Measurements from ENCODE around the gene ZNF80.

ZNF80 gene

DNA sequence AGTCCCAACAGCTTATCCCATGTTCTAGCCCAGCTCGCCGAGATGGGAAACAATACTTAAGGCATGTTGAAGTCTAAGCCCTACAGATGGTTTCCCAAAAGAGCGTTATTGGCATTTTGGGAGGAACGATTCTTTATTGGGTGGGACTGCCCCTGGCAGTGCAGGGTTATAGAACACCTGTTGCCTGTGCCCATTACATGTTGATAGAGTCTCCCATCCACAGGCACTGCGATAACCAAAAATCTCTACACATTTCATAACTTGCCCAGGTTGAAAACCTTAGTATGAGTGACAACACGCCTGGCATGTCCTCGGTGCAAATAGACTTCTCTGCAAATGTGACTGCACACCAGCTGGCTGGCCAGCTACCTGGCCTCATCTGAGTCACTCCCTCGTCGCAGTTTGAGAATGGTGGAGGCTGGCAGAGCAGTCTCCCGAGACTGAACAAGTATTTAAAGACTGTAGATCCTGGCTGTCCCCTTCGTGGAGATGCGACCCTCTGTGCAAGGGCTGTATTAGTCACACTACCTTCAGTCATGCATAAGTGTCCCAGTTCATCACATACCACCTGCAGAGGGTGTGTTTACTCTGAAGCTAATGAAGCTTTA, 18.7 kb downstream of the ZNF80 start:
- DNase-seq, result no peak

DNA sequence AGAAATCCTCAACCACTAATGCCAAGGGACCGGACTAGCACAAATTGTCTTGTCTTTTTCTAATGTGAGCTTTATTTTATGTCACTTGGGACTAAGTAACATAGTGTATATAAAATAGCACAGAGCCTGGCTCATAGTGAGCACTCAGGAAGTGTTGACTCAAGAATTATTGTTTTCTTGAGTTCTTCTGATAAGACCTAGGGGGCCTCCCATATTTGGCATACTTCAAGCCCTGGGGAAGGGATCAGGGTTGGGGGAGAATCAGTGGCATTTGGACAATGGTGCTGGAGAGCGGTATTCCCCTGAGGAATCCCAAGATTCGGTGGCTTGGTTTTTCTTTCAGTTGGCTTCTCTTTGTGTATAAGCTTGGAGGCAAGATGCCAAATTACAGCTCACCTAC, 19.4 kb downstream of the ZNF80 start:
- DNase-seq, result no peak

DNA sequence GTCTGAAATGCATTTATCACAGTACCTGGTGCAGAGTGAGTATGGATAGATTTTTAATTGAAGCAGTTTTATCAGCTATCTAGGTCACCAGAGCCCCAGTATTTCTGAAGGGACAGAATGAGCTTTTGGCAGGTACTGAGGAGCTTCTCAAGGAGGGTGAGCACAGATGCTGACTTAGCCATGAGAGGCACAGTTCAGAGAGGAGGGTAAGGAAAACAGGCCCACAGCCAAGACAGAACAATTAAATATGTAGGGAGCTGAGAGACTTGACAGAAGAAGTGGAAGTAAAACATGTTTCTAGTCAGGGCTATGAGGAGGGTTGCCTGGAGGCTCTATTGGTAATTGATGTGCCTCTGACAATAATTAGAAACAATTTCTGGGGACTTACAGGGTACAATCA, 20.1 kb downstream of the ZNF80 start:
- no peak for DNase-seq

DNA sequence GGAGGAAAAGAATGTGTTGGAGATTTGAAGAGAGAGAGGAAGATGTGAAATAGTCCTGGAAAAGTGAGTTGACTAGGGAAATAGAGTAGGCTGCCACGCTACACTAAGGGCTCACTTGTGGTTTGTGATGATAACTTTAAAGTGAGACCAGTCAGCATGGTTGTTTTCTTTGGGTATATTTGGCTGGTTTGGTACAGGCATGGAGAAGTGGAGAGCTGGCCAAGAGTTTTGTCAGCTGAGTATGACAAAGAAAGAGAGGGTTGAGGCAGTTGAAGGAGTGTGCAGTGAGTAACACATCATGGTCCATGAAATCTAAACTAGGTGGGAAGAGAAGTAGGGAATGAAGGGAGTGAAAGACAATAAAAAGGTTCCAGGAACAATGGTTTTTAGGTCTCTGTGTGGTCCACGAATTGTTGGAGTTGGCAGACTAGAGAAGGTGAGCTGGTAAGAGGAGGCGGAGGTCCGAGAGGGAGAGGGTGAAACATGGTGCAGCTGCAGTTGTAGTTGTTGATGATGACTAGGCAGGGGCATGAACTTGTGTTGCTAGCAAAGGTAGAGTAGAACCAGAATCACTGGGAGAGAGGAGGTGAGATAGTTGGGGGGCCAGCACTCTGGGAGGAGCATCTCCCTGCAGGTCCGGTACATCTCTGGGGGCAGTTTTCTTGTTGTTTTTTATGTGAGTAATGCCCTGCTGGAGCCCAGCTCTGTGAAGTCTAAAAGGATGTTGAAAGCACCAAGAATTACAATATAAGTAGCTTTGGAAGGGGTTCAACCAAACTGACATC, 21.0 kb downstream of the ZNF80 start:
- no peak for DNase-seq

DNA sequence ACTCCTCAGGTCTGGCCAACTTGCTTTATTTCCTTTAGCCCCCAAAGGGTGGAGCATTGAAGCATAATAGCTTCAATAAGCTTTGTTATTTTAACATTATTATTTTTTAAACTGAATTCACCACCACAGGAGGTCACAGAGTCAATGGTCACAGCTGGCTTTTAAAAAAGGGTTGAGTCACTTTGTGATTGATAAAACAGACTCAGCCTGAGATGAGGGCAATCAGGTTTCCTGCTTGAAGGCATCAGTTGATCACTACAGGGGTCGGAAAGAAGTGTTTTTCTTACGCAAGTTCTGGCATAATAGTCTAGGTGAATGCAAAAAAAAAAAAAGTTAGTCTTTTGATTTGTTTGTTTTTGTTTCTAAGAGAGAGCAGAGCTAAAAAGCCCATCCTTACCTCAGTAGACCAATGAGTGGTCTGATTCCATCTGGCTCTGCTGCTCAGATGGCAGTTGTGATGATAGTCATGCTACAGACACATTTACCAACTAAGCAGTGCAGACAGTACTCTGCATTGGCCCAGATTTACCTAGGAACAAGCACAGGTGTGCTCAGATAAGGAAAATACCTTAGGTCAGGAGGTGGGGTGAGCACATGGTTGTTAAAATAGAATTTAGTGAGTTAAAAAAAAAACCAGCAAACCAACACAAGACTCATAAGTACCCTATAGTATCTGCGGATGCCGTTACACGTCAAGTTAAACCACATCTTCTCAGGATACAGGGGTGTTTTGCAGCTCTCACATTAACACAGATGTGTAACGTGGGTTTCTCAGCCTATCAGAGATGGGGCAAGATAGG, 22.6 kb downstream of the ZNF80 start:
- peak; percentile 87 for DNase-seq

DNA sequence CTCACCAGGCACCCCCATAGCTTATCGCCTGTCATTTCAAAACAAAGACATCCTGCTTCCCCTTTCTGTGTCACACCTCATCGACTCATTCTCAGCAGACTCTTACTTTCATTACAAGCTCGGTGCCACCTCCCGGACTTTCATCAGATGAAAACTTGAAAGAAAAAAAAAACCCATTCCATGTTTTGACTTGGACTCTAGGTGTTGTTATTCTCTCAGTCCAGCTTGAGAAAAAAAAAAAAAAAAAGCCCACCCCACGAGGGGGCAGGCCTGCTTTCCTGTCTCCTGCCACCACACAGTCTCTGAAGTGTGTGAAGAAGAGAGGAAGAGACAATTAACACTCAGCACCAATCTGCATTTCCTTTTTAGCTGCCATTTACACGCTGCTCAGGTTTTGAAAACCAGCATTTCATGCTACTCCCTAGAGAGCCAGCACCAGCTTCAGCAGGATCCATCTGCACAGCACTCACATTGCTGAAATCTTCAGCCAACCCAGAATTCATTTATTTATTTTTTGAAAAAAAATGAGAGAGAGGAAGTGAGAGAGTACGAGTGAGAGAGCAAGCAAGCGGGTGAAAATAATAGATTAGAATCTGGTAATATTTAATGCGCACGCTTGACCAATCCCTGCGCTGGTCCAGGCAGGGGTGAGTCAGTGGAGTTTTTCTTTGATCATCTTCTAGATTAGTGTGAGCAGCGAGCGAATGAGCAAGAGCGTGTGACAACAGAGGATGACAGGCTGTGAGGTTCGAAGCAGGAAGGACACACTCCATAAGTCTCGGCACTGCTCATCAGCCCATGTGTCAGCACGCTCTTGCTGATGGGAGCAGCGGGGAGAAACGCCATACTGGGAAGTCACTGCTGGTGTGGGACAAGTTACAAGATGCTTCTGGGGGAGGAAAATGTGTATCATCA, 23.5 kb downstream of the ZNF80 start:
- peak; percentile 86 for DNase-seq

DNA sequence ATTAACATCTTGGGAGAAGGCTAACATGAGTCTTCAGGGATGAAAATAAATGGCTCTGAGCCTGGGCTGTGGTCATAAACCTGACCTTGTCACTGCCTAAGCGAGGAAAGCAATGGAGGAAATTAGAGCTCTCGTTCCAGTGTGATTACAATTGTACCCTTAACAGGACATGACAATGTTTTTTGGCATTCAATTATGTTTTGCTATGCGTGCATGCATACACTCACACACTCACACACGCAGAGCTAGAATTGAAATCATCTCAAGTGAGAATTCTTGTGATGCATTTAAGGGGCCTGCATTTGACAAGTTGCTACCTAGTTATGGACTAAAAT, 24.1 kb downstream of the ZNF80 start:
- DNase-seq, result no peak

DNA sequence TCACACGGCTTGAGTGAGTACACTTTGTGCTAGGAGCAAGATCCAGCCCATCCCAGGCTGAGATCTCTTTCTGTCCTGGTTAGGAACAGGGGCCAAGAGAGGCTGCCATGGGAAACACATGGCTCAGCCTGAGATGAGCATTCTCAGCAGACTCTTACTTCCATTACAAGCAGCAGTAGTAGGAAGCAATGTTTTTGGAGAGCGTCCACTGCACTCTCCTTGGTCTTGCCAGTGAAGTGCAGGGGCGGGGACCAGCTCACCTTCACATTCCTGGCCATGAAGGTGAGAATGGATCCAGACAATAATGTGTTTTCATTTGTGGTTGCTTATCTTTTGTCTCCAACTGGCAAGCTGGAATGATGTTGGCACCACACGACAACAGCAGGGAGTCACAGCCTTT, 24.7 kb downstream of the ZNF80 start:
- DNase-seq, result no peak

DNA sequence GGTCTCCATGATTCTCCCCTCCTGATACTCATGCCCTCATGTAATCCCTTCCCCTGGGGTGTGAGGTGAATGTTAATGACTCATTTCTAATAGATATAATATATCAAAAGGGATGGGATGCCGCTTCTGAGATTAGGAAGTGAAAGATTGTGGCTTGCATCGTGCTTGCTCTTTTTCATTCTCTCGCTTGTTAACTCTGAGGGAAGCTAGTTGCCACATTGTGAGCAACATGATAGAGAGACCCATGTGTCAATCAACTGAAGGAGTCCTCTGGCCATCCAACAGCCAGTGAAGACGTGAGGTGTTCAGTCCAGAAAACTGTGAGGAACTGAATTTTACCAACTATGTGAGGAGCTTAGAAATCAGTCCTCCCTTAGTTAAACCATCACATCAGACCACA, 29.6 kb downstream of the ZNF80 start:
- no peak for DNase-seq

DNA sequence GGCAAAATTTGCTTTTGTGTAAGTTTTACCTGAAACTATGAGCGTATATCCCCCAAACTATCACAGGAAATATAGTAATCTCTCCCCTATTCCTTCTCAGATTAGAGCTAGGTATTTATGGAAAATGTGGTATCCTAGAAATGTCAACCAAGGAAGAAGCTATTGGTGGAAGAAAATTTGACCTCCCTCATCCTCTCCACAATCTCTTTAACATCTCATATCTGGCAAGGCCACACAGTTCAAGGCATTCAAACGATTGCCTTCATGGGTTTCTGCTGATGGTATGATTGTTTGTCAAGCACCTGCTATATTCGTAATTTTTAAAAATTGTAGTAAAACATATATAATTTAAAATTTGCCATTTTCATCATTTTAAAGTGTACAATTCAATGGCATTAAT, 31.0 kb downstream of the ZNF80 start:
- DNase-seq, result no peak

DNA sequence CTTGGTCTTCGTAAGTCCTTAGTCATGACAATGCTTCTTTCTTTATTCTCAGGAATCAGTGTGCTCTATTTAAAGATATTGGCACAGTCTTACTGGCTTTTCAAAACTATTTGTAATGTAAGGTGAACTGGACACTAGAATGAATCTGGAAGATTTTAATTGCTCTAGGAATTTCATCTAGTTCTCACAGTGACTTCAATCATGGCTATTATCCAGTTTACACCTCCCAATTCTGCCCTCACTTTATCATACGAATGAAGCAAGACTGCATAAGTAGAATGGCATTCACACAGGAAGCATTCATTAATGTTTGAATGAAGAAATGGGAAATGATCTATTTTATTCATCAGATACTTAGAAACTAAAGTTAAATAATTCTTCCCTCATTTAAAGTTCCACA, 31.8 kb downstream of the ZNF80 start:
- no peak for DNase-seq

DNA sequence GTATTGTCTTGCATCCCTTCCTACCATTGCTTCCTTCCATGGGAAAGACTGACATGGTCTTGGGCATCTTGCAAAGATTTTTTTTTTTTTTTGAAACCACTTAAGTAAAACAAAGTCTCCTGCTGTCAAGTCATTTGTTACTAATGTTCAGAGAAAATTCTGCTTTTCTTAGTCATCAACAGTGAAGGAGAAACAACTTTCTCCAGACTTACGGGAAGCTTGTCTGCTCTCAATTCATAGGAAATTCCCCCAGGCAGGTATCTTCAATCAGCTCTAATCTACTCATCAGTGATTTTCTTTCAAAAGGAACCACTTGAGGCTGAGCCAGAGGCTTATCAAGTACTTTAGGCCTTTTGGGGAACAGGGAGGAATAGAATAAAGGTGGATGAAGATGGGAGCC, 42.6 kb downstream of the ZNF80 start:
- no peak for DNase-seq

DNA sequence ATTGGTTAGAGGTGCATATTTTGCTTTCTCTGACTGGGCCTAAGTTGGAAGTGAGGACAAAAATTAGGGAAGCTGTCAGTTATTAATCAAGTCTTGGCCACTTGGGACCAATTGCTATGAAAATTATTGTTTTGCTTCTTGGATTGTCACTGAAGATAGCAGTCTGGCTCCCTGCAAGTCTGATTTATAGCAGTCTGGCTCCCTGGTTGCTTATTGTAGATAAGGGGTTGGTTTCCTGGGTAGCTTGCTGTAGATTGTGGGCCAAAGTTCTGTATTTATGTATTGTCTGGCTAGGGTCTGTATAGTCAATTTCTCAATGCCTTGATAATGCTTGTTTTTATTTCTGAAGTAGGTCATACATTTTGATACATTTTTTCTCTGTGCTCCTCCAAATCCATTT, 45.2 kb downstream of the ZNF80 start:
- no peak for DNase-seq

DNA sequence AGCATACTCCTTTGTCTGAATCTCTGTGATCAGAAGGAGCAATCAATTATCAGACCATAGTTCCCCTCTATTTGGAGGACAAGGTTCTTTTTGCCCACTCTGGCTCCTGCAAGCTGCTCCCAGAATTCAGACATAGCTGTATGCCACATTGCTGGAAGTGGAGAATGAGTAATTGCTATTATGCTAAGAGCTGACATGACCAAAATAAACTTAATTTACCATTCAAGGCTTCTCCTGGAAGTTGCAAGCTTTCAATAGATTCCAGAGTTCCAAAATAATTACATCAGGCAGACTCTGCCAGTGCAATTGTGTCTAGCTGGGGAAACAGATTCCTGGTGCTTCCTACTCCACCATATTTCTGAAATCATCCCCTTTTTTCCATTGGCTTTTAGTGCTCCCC, 50.9 kb downstream of the ZNF80 start:
- DNase-seq, result no peak

Measured in CD4-positive, alpha-beta T cell treated with Interleukin-21 for 1 hour (primary cell).